Ramos (cell line): ENCODE results near the gene ROPN1L.

Source experiments
- in situ Hi-C: fragments of 300-500 bp; cut with MboI; formaldehyde crosslinking; loops from one replicate; pipeline ENCODE4 v1.14.3; 2022; ENCODE audit warnings: low sequenced_read_pairs; ENCODE audit not compliant: unreplicated experiment

The ROPN1L gene

DNA sequence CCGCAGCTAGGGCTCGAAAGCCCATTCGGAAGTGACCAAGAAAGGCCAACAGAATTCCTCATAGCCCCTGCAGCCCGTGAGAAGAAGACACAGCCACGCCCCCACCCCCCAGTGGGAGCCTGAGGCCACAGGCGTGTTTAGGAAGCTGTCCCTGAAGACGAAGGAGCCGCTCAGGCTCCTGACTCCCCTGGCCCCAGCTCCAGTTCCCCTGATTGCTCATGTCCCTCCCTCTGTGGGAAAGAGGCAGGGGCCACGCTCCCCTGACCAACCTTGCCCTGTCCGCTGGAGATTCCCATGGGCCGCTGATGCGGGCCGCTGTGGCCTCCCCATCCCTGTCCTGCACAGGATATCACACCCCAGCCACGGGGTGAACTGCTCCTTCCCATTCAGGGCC, 13.6 kb downstream of the ROPN1L start:
- in situ Hi-C loops = no loop called here

DNA sequence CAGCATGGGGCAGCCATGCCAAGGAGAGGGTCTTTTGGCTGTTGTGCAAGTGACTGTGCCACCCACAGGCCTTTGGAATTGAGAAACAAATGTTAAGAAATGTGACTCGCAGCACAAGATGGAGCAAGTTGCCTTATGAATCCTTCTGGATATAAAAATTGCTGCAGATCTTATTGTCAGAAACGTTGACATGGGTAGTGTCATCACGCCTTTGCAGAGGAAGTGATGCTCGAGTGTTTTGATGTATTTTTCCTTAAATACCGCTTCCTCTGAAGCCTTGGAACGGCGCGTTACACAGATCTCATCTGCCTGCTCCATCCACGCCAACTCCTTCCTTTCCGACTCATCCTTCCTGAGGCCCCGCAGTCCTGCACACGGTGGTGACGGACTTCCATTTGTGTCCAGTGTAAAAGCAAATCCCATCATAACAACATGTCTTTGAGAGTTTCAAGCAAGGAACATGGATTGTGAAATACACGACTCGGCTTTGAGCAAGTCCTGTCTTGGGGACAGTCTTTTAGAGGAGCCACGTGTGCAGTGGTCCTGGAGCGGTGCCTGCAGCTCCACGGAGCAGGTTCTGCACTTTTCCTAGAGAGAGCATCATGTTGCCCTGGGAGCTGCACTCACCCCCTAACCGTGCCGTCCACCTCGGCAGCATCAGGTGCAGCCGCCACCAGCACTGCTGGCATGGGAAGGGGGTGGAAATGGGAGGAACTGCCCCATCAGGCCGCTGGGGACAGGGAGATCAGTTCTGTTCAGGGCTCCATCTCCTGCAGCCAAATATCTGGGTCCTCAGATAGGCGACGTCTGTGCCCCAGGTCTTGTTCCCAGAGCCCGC, 15.1 kb downstream of the ROPN1L start:
- in situ Hi-C loops = no loop called here

DNA sequence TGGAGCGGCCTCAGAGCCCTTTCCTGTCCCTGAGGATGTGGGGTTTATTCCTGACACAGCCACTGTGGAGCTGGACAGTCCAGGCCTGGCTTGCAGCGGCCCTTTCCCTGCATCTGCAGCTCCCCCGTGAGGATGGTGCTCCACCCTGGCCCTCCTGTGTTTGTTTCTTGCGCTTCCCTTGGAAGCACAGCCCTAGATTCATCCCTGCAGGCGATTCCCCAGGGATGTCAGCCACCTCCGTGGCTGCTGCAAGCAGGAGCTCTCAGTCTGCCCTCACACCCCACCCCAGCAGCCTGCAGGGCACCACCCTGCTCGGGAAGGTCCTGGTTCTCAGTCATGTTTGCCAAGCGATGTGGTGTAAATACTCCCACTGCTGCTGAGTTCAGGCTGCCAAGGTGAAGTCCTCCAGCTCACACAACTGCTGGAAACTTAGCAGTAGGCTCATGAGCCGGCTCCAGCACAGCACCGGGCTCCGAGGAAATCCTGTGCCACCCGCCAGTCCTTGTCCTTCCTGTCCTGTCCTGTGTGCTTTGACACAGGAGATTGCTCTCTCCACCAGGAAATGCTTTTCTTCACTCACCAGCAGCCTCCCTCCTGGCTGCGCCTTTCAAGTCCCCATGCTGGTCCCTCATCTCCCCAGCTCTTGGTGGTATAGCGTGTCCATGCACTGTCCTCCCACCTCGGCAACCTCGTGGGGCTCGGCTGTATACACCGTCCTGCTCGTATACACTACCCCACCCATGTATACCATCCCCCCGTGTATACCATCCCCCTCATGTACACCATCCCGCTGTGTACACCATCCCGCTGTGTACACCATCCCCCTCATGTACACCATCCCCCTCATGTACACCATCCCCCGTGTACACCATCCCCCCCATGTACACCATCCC, 16.2 kb downstream of the ROPN1L start:
- in situ Hi-C loops = no loop called here

DNA sequence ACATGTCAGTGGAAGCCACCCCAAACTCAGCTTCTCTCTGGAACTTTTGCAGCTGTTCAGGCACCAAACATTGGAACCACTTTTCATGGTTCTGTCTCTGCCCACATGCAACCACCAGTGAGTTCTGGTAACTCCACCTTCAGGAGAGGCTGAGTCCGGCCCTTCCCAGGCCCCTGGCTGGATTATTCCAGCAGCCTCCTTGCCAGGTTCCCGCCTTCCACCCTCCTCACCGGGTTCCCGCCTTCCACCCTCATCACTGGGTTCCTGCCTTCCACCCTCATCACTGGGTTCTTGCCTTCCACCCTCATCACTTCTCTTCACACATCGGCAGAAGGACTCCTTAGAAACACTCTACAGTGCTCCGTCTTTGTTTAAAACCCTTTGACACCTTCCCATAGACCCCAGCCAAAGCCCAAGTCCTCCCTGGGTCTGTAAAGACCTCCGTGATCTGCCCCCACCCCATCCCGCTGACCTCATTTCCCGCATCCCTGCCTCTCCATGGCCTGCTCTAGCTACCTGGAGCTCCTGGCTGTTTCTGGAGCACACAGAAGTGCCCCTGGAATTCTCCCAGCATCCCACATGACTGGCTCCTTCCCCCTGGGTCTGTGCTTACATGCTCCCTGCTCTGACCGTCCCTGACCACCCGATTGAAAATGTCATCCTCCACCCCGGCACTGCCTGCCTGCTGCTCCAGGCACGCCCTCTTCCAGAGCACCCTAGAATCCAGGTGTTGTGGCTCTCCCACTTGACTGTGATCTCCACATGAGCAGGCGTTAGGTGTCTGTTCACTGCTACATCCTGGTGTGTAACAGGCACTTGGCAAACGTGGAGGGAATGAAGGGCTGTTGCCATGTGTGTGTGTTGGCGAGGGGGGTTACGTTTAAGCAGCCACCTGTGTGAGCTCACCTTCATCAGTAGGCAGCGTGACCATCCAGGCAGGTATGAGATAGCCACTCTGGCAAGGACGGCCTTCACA, 17.7 kb downstream of the ROPN1L start:
- in situ Hi-C loops = no loop called here

DNA sequence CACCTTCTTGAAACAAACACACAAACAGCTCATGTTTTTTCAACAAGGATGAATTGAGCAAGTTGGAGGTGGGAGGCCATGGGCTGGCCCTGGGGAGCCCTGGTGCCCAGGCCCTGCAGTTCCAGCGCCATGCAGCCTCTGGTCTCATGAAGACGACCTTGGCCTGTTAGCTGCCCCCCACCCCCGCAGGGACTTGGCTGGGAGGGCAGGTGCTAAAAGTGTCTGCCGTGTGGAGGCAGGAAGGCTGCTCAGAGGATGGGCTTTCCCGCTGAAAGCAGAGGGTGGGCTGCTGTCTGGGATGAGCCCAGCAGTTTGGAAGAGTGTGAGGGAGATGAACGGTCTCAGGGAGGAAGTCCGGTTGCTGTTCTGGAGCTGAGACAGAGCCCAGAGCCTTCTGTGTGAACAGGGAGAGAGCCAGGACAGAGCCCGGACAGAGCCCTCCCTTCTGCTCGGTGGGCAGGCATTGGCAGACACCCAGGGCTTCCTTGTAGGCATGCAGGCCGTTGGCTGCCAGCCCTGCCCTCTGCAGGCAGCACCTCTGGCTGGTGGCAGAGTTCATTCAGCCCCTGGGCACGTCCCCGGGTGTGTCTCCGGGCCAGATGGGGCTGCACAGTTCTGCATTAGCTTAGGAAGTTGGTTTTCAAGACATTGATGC, 18.7 kb downstream of the ROPN1L start:
- in situ Hi-C loops = no loop called here

DNA sequence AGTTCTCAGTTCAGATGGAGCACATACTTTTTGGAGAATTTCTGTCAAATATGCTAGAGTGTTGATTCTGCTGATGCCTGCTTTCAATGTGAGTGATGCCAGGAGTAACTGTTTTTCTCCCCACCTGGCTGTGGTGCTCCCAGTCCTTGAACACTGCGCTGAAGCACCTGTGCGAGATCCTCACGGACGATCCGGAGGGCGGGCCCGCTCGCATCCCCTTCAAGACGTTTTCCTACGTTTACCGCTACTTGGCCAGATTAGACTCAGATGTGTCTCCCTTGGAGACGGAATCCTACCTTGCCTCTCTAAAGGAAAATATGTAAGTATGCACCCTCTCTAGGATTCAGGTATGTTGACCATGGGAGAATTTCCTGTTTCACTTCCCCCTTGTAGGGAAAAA, 19.4 kb downstream of the ROPN1L start:
- in situ Hi-C loops = no loop called here

DNA sequence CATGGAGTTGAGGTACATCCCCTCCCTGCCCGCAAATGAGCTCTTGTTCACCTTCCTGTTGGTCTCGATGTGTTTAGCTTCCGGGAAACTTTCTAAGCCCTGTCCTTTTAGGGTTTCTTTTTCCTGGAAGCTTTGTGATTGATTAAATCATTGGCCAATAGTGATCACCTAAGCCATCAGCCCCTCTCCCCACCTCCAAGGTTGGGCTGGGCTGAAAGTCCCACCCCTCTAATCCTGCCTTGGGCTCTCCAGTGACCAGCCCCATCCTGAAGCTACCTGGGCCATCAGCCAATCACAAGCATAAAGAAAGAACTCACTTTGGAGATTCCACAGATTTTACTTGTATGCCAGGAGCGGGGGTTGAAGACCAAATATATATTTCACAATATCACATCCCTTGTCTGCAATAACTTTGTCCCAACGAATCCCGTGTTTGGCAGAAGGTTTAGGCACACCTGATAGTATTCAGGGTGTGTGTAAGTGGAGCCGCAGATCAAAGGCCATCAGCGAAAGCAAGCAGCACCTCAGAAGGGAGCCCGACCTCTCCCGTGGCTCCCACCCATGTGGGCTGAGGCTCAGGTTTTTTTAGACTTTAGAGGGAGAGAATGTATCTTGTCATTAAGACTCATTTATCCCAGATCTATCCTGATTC, 20.4 kb downstream of the ROPN1L start:
- in situ Hi-C loops = no loop called here

DNA sequence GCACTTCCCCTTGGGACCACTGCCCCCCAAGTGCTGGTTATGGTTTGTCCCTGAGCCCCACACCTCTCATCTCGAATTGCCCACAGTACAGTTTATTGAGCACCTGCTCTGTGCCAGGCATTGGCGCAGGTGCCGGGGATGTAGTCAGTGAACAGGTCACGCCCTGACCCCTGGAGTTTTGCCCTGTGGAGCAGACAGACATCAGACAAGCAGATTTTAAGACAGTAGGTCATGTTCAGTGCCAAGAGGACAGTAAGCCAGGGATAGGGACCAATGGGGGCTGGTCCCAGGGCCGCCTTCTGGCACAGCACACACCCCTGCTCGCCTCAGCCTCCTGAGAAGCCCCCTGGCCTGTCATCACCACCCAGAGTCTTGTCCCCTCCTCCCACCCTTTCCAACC, 21.9 kb downstream of the ROPN1L start:
- in situ Hi-C loops = no loop called here

DNA sequence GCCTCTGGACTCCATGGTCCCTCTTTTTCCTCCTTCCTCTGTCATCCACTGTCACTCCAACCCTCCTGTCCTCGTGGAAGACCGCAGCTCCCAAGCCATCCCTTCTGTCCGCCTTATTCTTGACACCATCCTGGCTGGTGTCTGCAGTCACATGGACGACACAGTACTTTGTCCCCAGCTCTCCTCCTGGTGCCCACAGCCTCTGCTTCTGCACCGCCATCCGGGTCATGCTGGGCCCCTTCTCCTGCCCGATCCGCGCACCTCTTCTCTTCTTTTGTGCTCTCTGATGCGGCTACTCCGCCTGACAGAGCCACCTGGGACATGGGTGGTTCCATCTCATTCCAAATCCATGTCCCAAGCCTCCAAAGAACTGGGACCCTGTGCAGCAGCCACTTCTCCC, 22.5 kb downstream of the ROPN1L start:
- in situ Hi-C loops = no loop called here

DNA sequence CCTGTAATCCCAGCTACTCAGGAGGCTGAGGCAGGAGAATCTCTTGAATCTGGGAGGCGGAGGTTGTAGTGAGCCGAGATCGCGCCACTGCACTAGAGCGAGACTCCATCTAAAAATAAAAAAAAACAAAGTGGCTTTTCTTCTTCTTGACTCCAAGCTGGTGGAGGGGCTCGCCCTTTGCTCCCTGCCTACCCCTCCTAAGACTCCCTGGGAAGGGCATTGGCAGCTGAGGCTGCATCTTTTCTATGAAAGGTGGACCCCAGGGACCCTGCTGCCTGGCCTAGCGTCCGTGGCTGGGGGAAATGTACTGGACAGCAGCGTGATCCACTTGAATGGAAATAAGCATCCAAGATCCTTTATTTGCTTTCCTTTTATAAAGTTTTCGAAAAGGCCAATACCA, 24.0 kb downstream of the ROPN1L start:
- in situ Hi-C loops = no loop called here

DNA sequence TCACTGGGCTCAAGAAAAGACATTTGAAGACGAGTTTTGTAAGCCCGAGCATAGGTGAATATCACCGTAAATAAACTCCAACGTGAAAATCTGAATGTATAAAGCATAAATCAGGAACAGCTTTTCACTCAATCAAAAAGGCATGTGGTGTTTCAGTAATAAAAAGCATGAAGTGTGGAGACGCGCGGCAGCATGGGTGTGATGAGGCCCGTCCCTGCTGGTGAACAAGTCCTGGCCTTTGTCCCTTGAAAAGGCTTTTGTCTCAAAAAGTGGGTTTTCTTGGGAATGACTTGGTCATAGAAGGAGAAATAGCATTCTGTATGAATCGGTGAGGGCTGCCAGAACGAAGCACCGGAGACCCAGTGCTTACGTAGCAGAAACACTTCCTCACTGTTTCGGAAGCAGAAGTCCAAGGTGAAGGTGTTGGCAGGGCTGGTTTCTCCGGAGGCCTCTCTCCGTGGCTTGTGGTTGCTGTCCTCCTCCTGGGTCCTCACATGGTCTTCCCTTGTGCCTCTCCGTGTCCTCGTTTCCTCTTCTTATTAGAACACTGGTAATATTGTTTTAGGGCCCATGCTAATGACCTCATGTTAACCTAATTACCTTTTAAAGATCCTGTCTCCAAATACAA, 24.9 kb downstream of the ROPN1L start:
- in situ Hi-C loops = no loop called here

DNA sequence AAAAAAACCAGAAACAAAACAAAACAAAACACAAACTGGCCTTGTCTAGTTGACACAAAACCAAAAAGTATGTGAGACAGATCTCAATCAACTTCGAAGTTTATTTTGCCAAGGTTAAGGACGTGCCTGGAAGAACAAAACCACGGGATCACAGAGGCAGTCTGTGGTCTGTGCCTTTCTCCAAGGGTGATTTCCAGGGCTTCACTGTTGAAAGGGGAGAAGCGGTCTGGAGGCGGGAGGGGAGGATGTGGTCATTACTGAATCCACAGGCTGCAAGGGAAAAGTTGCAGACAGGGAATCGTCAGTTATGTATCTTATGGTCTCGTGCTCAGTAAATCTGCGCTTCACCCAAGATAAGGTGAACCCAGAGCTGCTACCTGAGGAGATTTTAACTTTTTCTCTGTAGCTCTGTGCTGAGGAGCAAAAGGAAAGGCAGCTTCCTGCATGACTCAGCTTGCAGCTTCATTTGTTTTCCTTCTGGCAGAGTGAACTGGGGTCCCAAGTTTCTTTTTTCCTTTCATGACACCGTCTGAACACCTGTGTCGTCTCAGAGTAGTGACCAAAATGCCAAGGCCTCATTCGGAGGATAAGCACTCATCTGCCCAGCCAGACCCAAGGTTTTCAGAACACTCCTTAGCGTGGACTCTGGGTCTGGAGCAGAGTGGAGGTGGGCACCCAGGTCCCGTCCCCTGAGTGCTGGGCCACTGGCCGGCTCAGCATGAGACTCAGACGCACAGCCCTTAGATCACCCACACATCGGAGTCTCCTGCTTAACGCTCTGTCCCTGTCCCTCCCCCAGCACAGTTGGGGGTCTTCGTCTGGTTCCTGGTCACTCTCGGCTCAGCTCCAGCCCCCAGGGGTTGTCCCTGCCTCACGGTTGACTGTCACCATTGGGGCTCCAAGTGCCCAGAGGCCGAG, 25.9 kb downstream of the ROPN1L start:
- in situ Hi-C loops = no loop called here

DNA sequence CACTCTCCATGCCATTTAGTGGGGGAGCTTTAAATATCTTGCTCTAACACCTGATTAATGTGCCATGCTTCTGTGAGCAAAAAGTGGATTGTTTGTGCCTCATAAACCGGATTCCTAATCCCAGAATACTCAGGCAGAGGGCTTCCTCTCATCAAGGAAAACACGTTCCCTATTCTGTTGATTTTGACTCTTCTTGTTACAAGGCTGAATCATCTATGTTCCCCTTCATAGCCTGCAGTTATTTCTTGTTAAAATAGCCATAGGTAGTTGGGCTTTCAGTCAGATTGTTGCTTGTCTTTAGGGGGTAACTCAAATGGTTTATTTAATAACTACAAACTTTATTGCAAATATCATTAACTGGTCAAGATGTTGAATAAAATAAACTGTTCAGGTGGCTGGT, 26.6 kb downstream of the ROPN1L start:
- in situ Hi-C loops = no loop called here

DNA sequence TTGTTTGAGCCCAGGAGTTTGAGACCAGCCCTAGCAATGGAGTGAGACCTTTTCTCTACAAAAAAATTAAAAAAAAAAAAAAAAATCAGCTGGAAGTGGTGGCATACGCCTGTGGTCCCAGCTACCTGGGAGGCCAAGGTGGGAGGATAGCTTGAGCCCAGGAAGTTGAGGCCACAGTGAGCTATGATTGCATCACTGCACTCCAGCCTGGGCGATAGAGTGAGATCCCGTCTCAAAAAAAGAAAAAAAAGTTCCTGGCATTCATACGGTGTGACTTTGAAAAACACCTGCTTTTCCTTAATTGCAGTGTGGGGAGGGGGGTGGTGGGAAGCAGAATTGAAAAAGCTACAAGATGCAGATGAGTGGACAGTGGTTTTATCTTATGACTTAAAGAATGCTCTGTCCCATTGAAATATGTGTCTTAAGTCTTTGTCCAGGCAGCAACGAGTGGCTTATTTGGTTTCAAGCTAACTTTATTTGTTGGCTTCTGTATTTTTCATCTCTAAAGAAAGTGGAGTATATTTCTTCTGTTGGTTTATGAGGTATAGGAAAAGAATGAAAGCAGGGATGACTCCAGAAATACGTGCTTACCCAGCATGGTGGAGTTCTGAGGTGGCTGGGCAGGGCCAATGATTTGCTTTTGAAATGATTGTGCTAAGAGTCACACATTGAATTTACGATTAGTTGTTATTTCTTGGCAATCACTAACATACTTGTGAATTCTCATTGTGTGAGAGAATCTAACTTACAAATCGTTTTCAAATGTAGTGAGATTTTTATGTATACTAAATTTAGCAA, 27.8 kb downstream of the ROPN1L start:
- in situ Hi-C loops = no loop called here

DNA sequence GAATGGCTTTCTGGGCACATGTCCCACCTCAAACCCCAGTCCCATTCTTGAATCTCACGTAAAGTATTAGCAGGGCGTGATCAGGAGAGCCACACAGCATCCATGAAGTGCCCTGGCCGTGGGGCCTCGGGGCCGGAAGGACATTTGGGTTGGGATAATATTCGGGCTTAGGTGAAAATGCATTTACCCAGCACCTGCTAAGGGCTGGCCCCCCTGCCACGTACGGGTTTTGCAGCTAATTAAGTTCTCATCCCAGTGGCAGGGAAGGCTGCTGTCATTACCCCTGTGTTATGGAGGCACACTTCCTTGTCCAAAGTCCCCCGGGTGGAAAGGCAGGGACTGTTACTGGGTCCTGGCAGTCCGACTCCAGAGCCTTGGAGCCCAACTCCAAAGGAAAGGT, 29.0 kb downstream of the ROPN1L start:
- in situ Hi-C loops = no loop called here

DNA sequence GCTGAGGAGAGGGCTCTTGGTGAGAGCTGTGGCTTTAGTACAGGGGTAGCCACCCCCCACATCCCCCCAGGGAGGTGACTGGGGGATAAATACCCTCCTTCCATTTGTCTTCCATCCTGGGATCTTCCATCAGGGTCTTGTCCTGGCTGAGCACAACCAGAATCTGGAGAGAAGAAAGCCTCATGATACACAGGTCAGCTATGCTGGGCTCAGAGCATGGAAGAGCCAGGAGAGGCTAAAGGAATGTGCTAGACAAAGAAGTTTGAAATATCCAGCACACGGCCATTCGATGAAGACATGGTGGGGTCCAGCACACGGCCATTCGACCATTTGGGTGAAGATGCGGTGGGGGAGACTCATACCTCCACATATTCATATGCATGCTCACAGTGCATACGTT, 30.0 kb downstream of the ROPN1L start:
- in situ Hi-C loops = no loop called here

DNA sequence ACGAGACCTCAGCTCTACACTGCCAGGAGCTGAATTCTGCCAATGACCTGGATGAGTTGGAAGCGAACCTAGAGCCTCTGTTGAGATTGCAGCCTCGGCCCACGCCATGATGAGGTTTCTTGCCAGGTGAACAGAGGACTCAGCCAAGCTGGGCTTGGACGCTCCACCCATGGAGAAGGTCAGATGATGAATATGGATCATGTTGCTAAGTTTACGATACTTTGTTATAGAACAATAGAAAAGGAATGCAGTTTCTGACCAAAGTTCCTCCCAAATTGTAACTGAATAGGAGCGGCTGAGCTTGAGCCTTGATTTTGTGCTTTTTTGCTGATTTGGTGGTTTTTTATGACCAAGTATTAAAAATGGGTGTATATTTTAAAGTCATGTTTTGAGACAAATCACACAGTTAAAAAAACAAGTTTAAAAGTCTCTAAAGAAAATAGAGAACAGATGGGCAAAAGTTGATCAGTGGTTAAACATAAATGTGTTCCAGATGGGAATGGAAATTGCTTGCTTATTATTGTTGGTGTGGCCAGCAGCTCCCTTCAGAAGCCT, 32.9 kb downstream of the ROPN1L start:
- in situ Hi-C loops = no loop called here
